ENCODE results near the gene RGS12. TPM values are rescaled to one million over a fixed set of nuclear protein-coding genes. Genes with fewer than 3 reads are reported as not detected.

The RGS12 gene
- total RNA-seq, 1 experiment from 2014 or later: 16.9 TPM

GRCh38 chr4:3311489-3312171, 18.8 kb downstream of the RGS12 start:
- no peak overlapping the region for H2BK120ac ChIP-seq (ENCODE audit: low read depth, low read length, poor library complexity, severe bottlenecking)
- H3K9me3 Mint-ChIP-seq: no peaks in the 10 kb centered on the region
- no peak overlapping the region for H2AK5ac ChIP-seq (ENCODE audit: insufficient read length, low read length)
- no peaks in the 10 kb centered on the region for H3K9me3 ChIP-seq (ENCODE audit: control insufficient read depth, low read depth, low read length)
- no peak for TF ChIP-seq CTCF (conservative IDR thresholded peaks at IDR 0.05)
- H3K36me3 Mint-ChIP-seq (ENCODE audit: insufficient read depth in 1 of 3, low read depth in 3 of 3): peaks cover 0 to 9% (median 9%) of the 10 kb centered on the region in 3 experiments; a peak in 4 of 7 replicates
- no peaks in the 10 kb centered on the region for H3K4me1 ChIP-seq (ENCODE audit: insufficient read depth, low read length)
- no peak overlapping the region for H3K56ac ChIP-seq (ENCODE audit: insufficient read length, low read depth, low read length)
- H3K14ac ChIP-seq (ENCODE audit: insufficient read depth, low read length): no peak overlapping the region
- H3T11ph ChIP-seq (ENCODE audit: low read length): no peak overlapping the region
- no peak overlapping the region for H2AFZ ChIP-seq (ENCODE audit: low read length)
- no peaks in the 10 kb centered on the region for H4K20me1 ChIP-seq (ENCODE audit: control insufficient read depth, insufficient read depth, insufficient read length)
- no peak overlapping the region for H2BK5ac ChIP-seq (ENCODE audit: insufficient read length, low read length)
- no peak for DNase-seq
- H3K79me1 ChIP-seq (ENCODE audit: insufficient read depth, low read depth, low read length, poor library complexity, severe bottlenecking): no peaks in the 10 kb centered on the region
- no peaks in the 10 kb centered on the region for H3K23me2 ChIP-seq (ENCODE audit: insufficient read length, low read depth, low read length, poor library complexity, severe bottlenecking)
- no peak overlapping the region for H2BK12ac ChIP-seq (ENCODE audit: insufficient read length, low read depth, low read length)
- H3K27me3 Mint-ChIP-seq (ENCODE audit: low read depth): no peaks in the 10 kb centered on the region; the same call in 1 of the 2 replicates
- H3K9ac ChIP-seq (ENCODE audit: extremely low read depth, insufficient read length, low read length): no peak overlapping the region
- no peak overlapping the region for H3K27ac ChIP-seq (ENCODE audit: insufficient read length, low read depth, low read length)
- H3K23ac ChIP-seq (ENCODE audit: insufficient read length, low read depth, low read length): no peak overlapping the region
- no peak overlapping the region for H3K4me3 Mint-ChIP-seq
- no peak overlapping the region for H4K5ac ChIP-seq (ENCODE audit: insufficient read length, low read depth, low read length)
- no peak overlapping the region for H3K27ac Mint-ChIP-seq
- peaks cover 7 to 24% of the 10 kb centered on the region in 2 experiments for H3K4me1 Mint-ChIP-seq
- no peak overlapping the region for H2BK15ac ChIP-seq (ENCODE audit: low read depth, low read length)
- no peak overlapping the region for H3K18ac ChIP-seq (ENCODE audit: insufficient read length, low read depth, low read length)
- H4K91ac ChIP-seq (ENCODE audit: insufficient read length, low read depth, low read length): no peak overlapping the region
- no peak overlapping the region for H3K4ac ChIP-seq (ENCODE audit: low read depth, low read length)
- H3K79me2 ChIP-seq (ENCODE audit: insufficient read depth, low read length): no peaks in the 10 kb centered on the region
- no CpG with 5 or more reads among the region's 13 CpGs for WGBS (ENCODE audit: extremely low coverage, insufficient read length, low lambda C conversion rate)
- H3K4me2 ChIP-seq (ENCODE audit: insufficient read depth, insufficient read length, low read length): no peak overlapping the region
- H3K27me3 ChIP-seq (ENCODE audit: insufficient read depth, low read length): no peaks in the 10 kb centered on the region
- no peak overlapping the region for H2BK20ac ChIP-seq (ENCODE audit: low read depth, low read length, poor library complexity, severe bottlenecking)
- H4K8ac ChIP-seq (replicated peaks; ENCODE audit: insufficient read length, low read depth, low read length): no peak overlapping the region

All from H9 (cell line).